A204.1 (cell line): ENCODE results near the gene STIM2.

Experiments used
- FAIRE-seq: peaks from 2 replicates; lab custom pipeline; 2012; peaks lifted over from hg19 to GRCh38; lab: Jason Lieb, UNC

STIM2 gene

GRCh38 chr4:26837993-26838842 lies 22.4 kb upstream of the STIM2 start:
- no peak for FAIRE-seq

- FAIRE-seq: no peak
These were observed 21.6 kb upstream of the STIM2 start for GRCh38 chr4:26839016-26839415.

GRCh38 chr4:26839534-26839951 lies 21.1 kb upstream of the STIM2 start:
- no peak for FAIRE-seq

GRCh38 chr4:26840786-26841185 lies 19.9 kb upstream of the STIM2 start:
- FAIRE-seq: no peak

GRCh38 chr4:26842911-26843310 lies 17.7 kb upstream of the STIM2 start:
- FAIRE-seq: no peak

GRCh38 chr4:26850528-26850927 lies 10.1 kb upstream of the STIM2 start:
- FAIRE-seq: no peak

- no peak for FAIRE-seq
These were observed 9.5 kb upstream of the STIM2 start for GRCh38 chr4:26851129-26851528.

- FAIRE-seq: no peak
These were observed 5.9 kb upstream of the STIM2 start for GRCh38 chr4:26854701-26855100.

GRCh38 chr4:26856906-26857277 lies 3.7 kb upstream of the STIM2 start:
- no peak for FAIRE-seq

GRCh38 chr4:26857278-26858034 lies 3.2 kb upstream of the STIM2 start:
- FAIRE-seq: no peak

GRCh38 chr4:26858035-26858918 lies 2.4 kb upstream of the STIM2 start:
- FAIRE-seq: no peak

- no peak for FAIRE-seq
These were observed 1.7 kb upstream of the STIM2 start for GRCh38 chr4:26858947-26859401.

GRCh38 chr4:26859762-26860156 lies 882 bp upstream of the STIM2 start:
- no peak for FAIRE-seq

GRCh38 chr4:26860922-26861433 lies 337 bp downstream of the STIM2 start:
- FAIRE-seq: no peak

- FAIRE-seq: no peak
These were observed 969 bp downstream of the STIM2 start for GRCh38 chr4:26861434-26862186.

- no peak for FAIRE-seq
These were observed 1.8 kb downstream of the STIM2 start for GRCh38 chr4:26862381-26862915.

GRCh38 chr4:26863512-26863911 lies 2.9 kb downstream of the STIM2 start:
- no peak for FAIRE-seq

- no peak for FAIRE-seq
These were observed 4.3 kb downstream of the STIM2 start for GRCh38 chr4:26864899-26865298.

- no peak for FAIRE-seq
These were observed 5.6 kb downstream of the STIM2 start for GRCh38 chr4:26866203-26866602.

GRCh38 chr4:26866781-26867180 lies 6.1 kb downstream of the STIM2 start:
- FAIRE-seq: no peak
